Dermis microvascular lymphatic vessel endothelial cell (primary cell): Measurements from ENCODE around the gene CACNG1. TPM values are rescaled to one million over a fixed set of nuclear protein-coding genes. Genes with fewer than 3 reads are reported as not detected.

ENCODE experiments used
- DNase-seq, 2 donors: peaks; one replicate each; pipeline versions ENCODE4 v3.0.0 to v3.0.0-alpha.2; 2010; ENCODE audit warnings: low read depth in 2 of 2
- total RNA-seq: library from RNA; depleted of rRNA; stranded (reverse); fragments of >200 nt; gene quantifications from 2 replicates; pipeline ENCODE4 v1.2.1, GENCODE V29; 2014

The CACNG1 gene
- not detected in 2 replicates for total RNA-seq

- no peak for DNase-seq
Measured at GRCh38 chr17:67044016-67044772, at the start of gene CACNG1. Gene CACNG1, plus strand, starts transcription at chr17:67044554. Its CDS starts 107 bp downstream, at chr17:67044661.

GRCh38 chr17:66994930-66995535 is 49.3 kb upstream of the CACNG1 start:
- DNase-seq = no peak

GRCh38 chr17:66995944-66996343 is 48.4 kb upstream of the CACNG1 start:
- DNase-seq = no peak

- DNase-seq = no peak
Measured at GRCh38 chr17:66996926-66997325, 47.4 kb upstream of the CACNG1 start.

GRCh38 chr17:67003231-67003630 is 41.1 kb upstream of the CACNG1 start:
- no peak for DNase-seq

- DNase-seq = no peak
Measured at GRCh38 chr17:67004181-67004580, 40.2 kb upstream of the CACNG1 start.

- no peak for DNase-seq
Measured at GRCh38 chr17:67007266-67007665, 37.1 kb upstream of the CACNG1 start.

- DNase-seq = no peak
Measured at GRCh38 chr17:67008101-67008500, 36.3 kb upstream of the CACNG1 start.

GRCh38 chr17:67011527-67012175 is 32.7 kb upstream of the CACNG1 start:
- no peak for DNase-seq

- DNase-seq = no peak
Measured at GRCh38 chr17:67013891-67014290, 30.5 kb upstream of the CACNG1 start.

GRCh38 chr17:67015001-67015400 is 29.4 kb upstream of the CACNG1 start:
- DNase-seq = no peak

- DNase-seq = no peak
Measured at GRCh38 chr17:67016039-67016762, 28.2 kb upstream of the CACNG1 start.

- DNase-seq = no peak
Measured at GRCh38 chr17:67017910-67018309, 26.4 kb upstream of the CACNG1 start.

GRCh38 chr17:67018471-67019434 is 25.6 kb upstream of the CACNG1 start:
- no peak for DNase-seq

GRCh38 chr17:67019809-67020208 is 24.5 kb upstream of the CACNG1 start:
- no peak for DNase-seq

GRCh38 chr17:67020293-67020766 is 24.0 kb upstream of the CACNG1 start:
- no peak for DNase-seq

GRCh38 chr17:67021196-67021595 is 23.2 kb upstream of the CACNG1 start:
- no peak for DNase-seq

GRCh38 chr17:67021743-67022450 is 22.5 kb upstream of the CACNG1 start:
- no peak for DNase-seq

GRCh38 chr17:67022451-67022810 is 21.9 kb upstream of the CACNG1 start:
- no peak for DNase-seq

- DNase-seq = no peak
Measured at GRCh38 chr17:67024736-67025135, 19.6 kb upstream of the CACNG1 start.
